ENCODE results near the gene ADGRV1. TPM values are rescaled to one million over a fixed set of nuclear protein-coding genes. Genes with fewer than 3 reads are reported as not detected.

The ADGRV1 gene
- total RNA-seq, 1 experiment from 2014 or later, result 64.8 TPM

GRCh38 chr5:91031402-91031752, 472.8 kb downstream of the ADGRV1 start:
- no peak overlapping the region for H3K27ac ChIP-seq (ENCODE audit: insufficient read length, low read depth, low read length)
- H3K18ac ChIP-seq (ENCODE audit: insufficient read length, low read depth, low read length), result no peak overlapping the region
- H3K27me3 ChIP-seq (ENCODE audit: insufficient read depth, low read length), result no peaks in the 10 kb centered on the region
- H2AK5ac ChIP-seq (ENCODE audit: insufficient read length, low read length), result no peak overlapping the region
- no peak overlapping the region for H2BK5ac ChIP-seq (ENCODE audit: insufficient read length, low read length)
- H3K4ac ChIP-seq (ENCODE audit: low read depth, low read length), result no peak overlapping the region
- no peak overlapping the region for H4K91ac ChIP-seq (ENCODE audit: insufficient read length, low read depth, low read length)
- no peak overlapping the region for H3K9ac ChIP-seq (ENCODE audit: extremely low read depth, insufficient read length, low read length)
- H3K4me3 Mint-ChIP-seq, result no peak overlapping the region
- H4K20me1 ChIP-seq (ENCODE audit: control insufficient read depth, insufficient read depth, insufficient read length), result peaks cover 2% of the 10 kb centered on the region
- H3K4me1 ChIP-seq (ENCODE audit: insufficient read depth, low read length), result peaks cover 3% of the 10 kb centered on the region; the same call in 1 of the 2 replicates
- H3K4me1 Mint-ChIP-seq, result peaks cover 17 to 19% of the 10 kb centered on the region in 2 experiments
- no peak overlapping the region for H3K56ac ChIP-seq (ENCODE audit: insufficient read length, low read depth, low read length)
- no peak overlapping the region for H2AFZ ChIP-seq (ENCODE audit: low read length)
- H3K23me2 ChIP-seq (ENCODE audit: insufficient read length, low read depth, low read length, poor library complexity, severe bottlenecking), result no peaks in the 10 kb centered on the region
- H2BK12ac ChIP-seq (ENCODE audit: insufficient read length, low read depth, low read length), result no peak overlapping the region
- no peak for TF ChIP-seq CTCF (conservative IDR thresholded peaks at IDR 0.05)
- no peaks in the 10 kb centered on the region for H3K9me3 ChIP-seq (ENCODE audit: control insufficient read depth, low read depth, low read length)
- H3K27ac Mint-ChIP-seq, result peak overlapping the region; percentile 17 to 52 (median 48); a peak in 4 of 7 replicates
- H3K4me2 ChIP-seq (ENCODE audit: insufficient read depth, insufficient read length, low read length), result no peak overlapping the region
- H2BK15ac ChIP-seq (ENCODE audit: low read depth, low read length), result no peak overlapping the region
- no peaks in the 10 kb centered on the region for H3K79me2 ChIP-seq (ENCODE audit: insufficient read depth, low read length)
- no peak overlapping the region for H2BK20ac ChIP-seq (ENCODE audit: low read depth, low read length, poor library complexity, severe bottlenecking)
- WGBS (ENCODE audit: extremely low coverage, insufficient read length, low lambda C conversion rate), result no CpG with 5 or more reads among the region's 1 CpG
- 0 out of 5 replicates have a peak, but pooled peaks cover 0 to 2% of the 10 kb centered on the region in 2 experiments for H3K9me3 Mint-ChIP-seq
- H4K8ac ChIP-seq (replicated peaks; ENCODE audit: insufficient read length, low read depth, low read length), result no peak overlapping the region
- DNase-seq, result no peak
- peaks cover 0 to 3% (median 0%) of the 10 kb centered on the region in 3 experiments; a peak in 1 of 7 replicates for H3K36me3 Mint-ChIP-seq (ENCODE audit: insufficient read depth in 1 of 3, low read depth in 3 of 3)
- no peak overlapping the region for H2BK120ac ChIP-seq (ENCODE audit: low read depth, low read length, poor library complexity, severe bottlenecking)
- H3K14ac ChIP-seq (ENCODE audit: insufficient read depth, low read length), result no peak overlapping the region
- no peak overlapping the region for H4K5ac ChIP-seq (ENCODE audit: insufficient read length, low read depth, low read length)
- H3K27me3 Mint-ChIP-seq (ENCODE audit: low read depth), result no peaks in the 10 kb centered on the region
- H3K23ac ChIP-seq (ENCODE audit: insufficient read length, low read depth, low read length), result no peak overlapping the region
- no peaks in the 10 kb centered on the region for H3K79me1 ChIP-seq (ENCODE audit: insufficient read depth, low read depth, low read length, poor library complexity, severe bottlenecking)
- H3T11ph ChIP-seq (ENCODE audit: low read length), result no peak overlapping the region

Measured in H9 (cell line).